Transverse colon (tissue), 4 donors: Measurements from ENCODE around the gene THOC7. TPM values are rescaled to one million over a fixed set of nuclear protein-coding genes. Genes with fewer than 3 reads are reported as not detected.

Source experiments
- DNase-seq: peaks from one replicate; pipeline ENCODE4 v3.0.0-alpha.2; 2019
- H3K27ac ChIP-seq, 4 donors: fragments of 200-600 bp; sonication (generic); 2 replicates each; pipeline ENCODE4 v1.5.1; 2016 to 2018; ENCODE audit warnings: inconsistent platforms in 4 of 4
- H3K27me3 ChIP-seq: fragments of 200-600 bp; sonication (generic); 2 replicates; pipeline ENCODE4 v1.5.1; 2017; ENCODE audit warnings: inconsistent platforms
- H3K36me3 ChIP-seq, 4 donors: fragments of 200-600 bp; sonication (generic); 2 replicates each; pipeline ENCODE4 v1.5.1; 2017 to 2019; ENCODE audit warnings: inconsistent platforms in 4 of 4
- H3K4me1 ChIP-seq, 4 donors: fragments of 200-600 bp; sonication (generic); 2 replicates each; pipeline ENCODE4 v1.5.1; 2017 to 2020; ENCODE audit warnings: inconsistent platforms in 4 of 4
- H3K4me3 ChIP-seq, 4 donors: fragments of 200-600 bp; sonication (generic); 1 replicate in 1 of 4; 2 replicates in 3 of 4; pipeline versions ENCODE4 v1.5.1 to v1.6.1; 2017 to 2019; ENCODE audit warnings: inconsistent platforms in 4 of 4
- H3K9me3 ChIP-seq, 2 donors: fragments of 200-600 bp; sonication (generic); 2 replicates each; pipeline ENCODE4 v1.5.1; 2017 to 2019; ENCODE audit warnings: inconsistent platforms in 2 of 2
- CTCF ChIP-seq, 5 experiments: fragments of 200-600 bp in 3 of 5; fragments of 450-650 bp in 2 of 5; sonication (generic) in 3 of 5; IDR thresholded peaks; 1 replicate in 2 of 5; 2 replicates in 3 of 5; pipeline ENCODE4 v1.5.1; 2016 to 2017; ENCODE audit warnings: antibody characterized with exemption in 5 of 5, inconsistent platforms in 3 of 5, mild to moderate bottlenecking in 2 of 5, moderate library complexity in 1 of 5
- EP300 ChIP-seq: sonication (generic); formaldehyde crosslinking; IDR thresholded peaks from one replicate; pipeline ENCODE4 v1.6.1; 2017; ENCODE audit warnings: antibody characterized with exemption, low read depth
- POLR2A ChIP-seq: fragments of 450-650 bp; IDR thresholded peaks from one replicate; pipeline ENCODE4 v1.6.1; 2016; ENCODE audit warnings: antibody characterized with exemption, mild to moderate bottlenecking, moderate library complexity
- POLR2AphosphoS5 ChIP-seq, 3 donors: sonication (generic); formaldehyde crosslinking; IDR thresholded peaks; one replicate each; pipeline ENCODE4 v1.6.1; 2016; ENCODE audit warnings: antibody characterized with exemption in 3 of 3
- WGBS, 2 donors: methylation state at CpG; one replicate each; pipeline ENCODE4 v1.1.5; 2018; ENCODE audit warnings: low coverage in 1 of 2; 5-methylcytosine and 5-hydroxymethylcytosine counted together
- in situ Hi-C, 4 donors: fragments of 200-750 bp; cut with MboI; loops; one replicate each; pipeline versions ENCODE4 v1.15.0 to v1.15.1; 2017; ENCODE audit warnings: low sequenced_read_pairs in 3 of 4, low pct_ligation_motif_present in 1 of 4, low pct_unique_long_range_greater_than_20kb in 1 of 4
- intact Hi-C: fragments of 100-400 bp; cut with DNase I; formaldehyde crosslinking; loops from one replicate; pipeline ENCODE4 v1.15.1; 2023; ENCODE audit warnings: low total_unique reads
- total RNA-seq, 4 donors: library from RNA; depleted of rRNA; stranded (reverse); fragments of >200 nt; gene quantifications; one replicate each; pipeline ENCODE4 v1.1.0, GENCODE V29; 2016

The THOC7 gene
- 10 to 100 TPM in 3 of 4 donors, 1 to 10 TPM in 1; 5.2 to 54.5 (median 40.8) TPM for total RNA-seq

- no peaks in the 10 kb centered on the region for H3K36me3 ChIP-seq
- in situ Hi-C loops (no loop called here), intact Hi-C loops (no loop called here)
- peak within 1 kb of the TSS; percentile 96 to 100 (median 99) for H3K4me3 ChIP-seq
- WGBS, 2 donors, result 0% methylated on average over 52 of the region's 98 CpGs; no CpG with 5 or more reads in 1 of the 2 donors
- H3K27ac ChIP-seq, result peak within 1 kb of the TSS; percentile 89 to 99 (median 96)
- H3K27me3 ChIP-seq, result no peaks in the 10 kb centered on the region
- no peak for TF ChIP-seq POLR2A
- TF ChIP-seq CTCF (IDR thresholded peaks at IDR 0.05), result no peak
- no peak for TF ChIP-seq POLR2AphosphoS5 (IDR thresholded peaks at IDR 0.05)
- TF ChIP-seq EP300, result no peak
- DNase-seq, result peak; percentile 77
- no peaks in the 10 kb centered on the region for H3K9me3 ChIP-seq
- H3K4me1 ChIP-seq, result peaks cover 0 to 29% (median 11%) of the 10 kb centered on the region in 4 donors
Measured at GRCh38 chr3:63863150-63864007, at the start of gene THOC7, which contains the start of gene ATXN7. Gene THOC7, minus strand, starts transcription at chr3:63863805. Its CDS starts 15 bp downstream, at chr3:63863790. Gene ATXN7, plus strand, starts transcription at chr3:63863867. Its CDS starts 48,732 bp downstream, at chr3:63912599.

GRCh38 chr3:63912768-63913588 is 49.4 kb upstream of the THOC7 start:
- H3K4me3 ChIP-seq, result peak overlapping the region; percentile 59 to 73 (median 67)
- WGBS, 2 donors, result 9% methylated on average over 34 of the region's 46 CpGs; no CpG with 5 or more reads in 1 of the 2 donors
- peak; percentile 81 for DNase-seq
- H3K9me3 ChIP-seq, result no peaks in the 10 kb centered on the region
- intact Hi-C loops, result loop anchor here (10.0 kb wide), 1 partner anchor 82 kb away; no protein-coding TSS in a partner anchor
- H3K27me3 ChIP-seq, result no peaks in the 10 kb centered on the region
- H3K27ac ChIP-seq, result peak overlapping the region; percentile 96 to 99 (median 98)
- H3K4me1 ChIP-seq, result peaks cover 6 to 35% (median 28%) of the 10 kb centered on the region in 4 donors
- H3K36me3 ChIP-seq, result peaks cover 0 to 7% (median 0%) of the 10 kb centered on the region in 4 donors
- in situ Hi-C loops, result no loop called here
- TF ChIP-seq POLR2AphosphoS5 (IDR thresholded peaks at IDR 0.05) (peak in 2 of 3 donors; percentile 47 to 63), POLR2A (no peak)

GRCh38 chr3:63911873-63912767 is 48.5 kb upstream of the THOC7 start, which contains the start of gene SCAANT1:
Gene SCAANT1, minus strand, starts transcription at chr3:63912383.
- Histone ChIP-seq H3K4me1 (peaks cover 6 to 41% (median 28%) of the 10 kb centered on the region in 4 donors), H3K27ac (peak within 1 kb of the TSS; percentile 96 to 99 (median 98)), H3K27me3 (no peaks in the 10 kb centered on the region), H3K36me3 (peaks cover 0 to 4% (median 0%) of the 10 kb centered on the region in 4 donors), H3K4me3 (peak within 1 kb of the TSS; percentile 62 to 81 (median 72)), H3K9me3 (no peaks in the 10 kb centered on the region)
- TF ChIP-seq CTCF (IDR thresholded peaks at IDR 0.05) (peak in 3 of 5 experiments; percentile 7 to 51 (median 46)), POLR2A (peak; percentile 73), POLR2AphosphoS5 (IDR thresholded peaks at IDR 0.05) (peak; percentile 53 to 78 (median 77)), EP300 (peak; percentile 15)
- intact Hi-C loops, result loop anchor here (10.0 kb wide), 1 partner anchor 83 kb away; no protein-coding TSS in a partner anchor
- WGBS, 2 donors, result 0% methylated on average over 54 of the region's 115 CpGs; no CpG with 5 or more reads in 1 of the 2 donors
- peak; percentile 92 for DNase-seq
- in situ Hi-C loops, result no loop called here

GRCh38 chr3:63911509-63911872 is 47.9 kb upstream of the THOC7 start:
- peaks cover 6 to 46% (median 28%) of the 10 kb centered on the region in 4 donors for H3K4me1 ChIP-seq
- 0% methylated on average over 10 to 18 of the region's 18 CpGs for WGBS, 2 donors
- peak overlapping the region; percentile 62 to 81 (median 72) for H3K4me3 ChIP-seq
- peak overlapping the region; percentile 96 to 99 (median 98) for H3K27ac ChIP-seq
- TF ChIP-seq POLR2AphosphoS5 (IDR thresholded peaks at IDR 0.05) (no peak), EP300 (no peak), POLR2A (no peak), CTCF (IDR thresholded peaks at IDR 0.05) (no peak)
- no peak for DNase-seq
- H3K27me3 ChIP-seq, result no peaks in the 10 kb centered on the region
- H3K36me3 ChIP-seq, result no peaks in the 10 kb centered on the region
- in situ Hi-C loops, result no loop called here
- intact Hi-C loops, result loop anchor here (10.0 kb wide), 1 partner anchor 83 kb away; no protein-coding TSS in a partner anchor
- no peaks in the 10 kb centered on the region for H3K9me3 ChIP-seq
